ENCODE data around the gene PAPLN.
A peak's percentile ranks its signal among the peaks of the same experiment; 100 is the strongest.

The PAPLN gene

GRCh38 chr14:73227812-73228781 is 9.2 kb upstream of the PAPLN start:
- no peaks in the 10 kb centered on the region for H3K36me3 ChIP-seq (ENCODE audit: control insufficient read depth, insufficient read depth, low read length)
- no peak overlapping the region for H3K27ac ChIP-seq
- no peaks in the 10 kb centered on the region for H3K9me3 ChIP-seq (ENCODE audit: control insufficient read depth, low read length)
- H3K9ac ChIP-seq, result no peak overlapping the region
- no peak overlapping the region for H3K4me2 ChIP-seq (ENCODE audit: low read length)
- H3K4me3 ChIP-seq (ENCODE audit: low read depth, low read length), result no peak overlapping the region
- no peak for TF ChIP-seq CTCF (IDR thresholded peaks at IDR 0.05)
- no peaks in the 10 kb centered on the region for H3K27me3 ChIP-seq (ENCODE audit: control insufficient read depth, insufficient read depth, low read length)
- no peaks in the 10 kb centered on the region for H3K79me2 ChIP-seq
- H2AFZ ChIP-seq, result no peak overlapping the region
- no peaks in the 10 kb centered on the region for H3K4me1 ChIP-seq

- Histone ChIP-seq H2AFZ (no peak overlapping the region), H3K9me3 (ENCODE audit: control insufficient read depth, low read length) (no peaks in the 10 kb centered on the region), H3K9ac (no peak overlapping the region), H3K36me3 (ENCODE audit: control insufficient read depth, insufficient read depth, low read length) (no peaks in the 10 kb centered on the region), H3K4me2 (ENCODE audit: low read length) (no peak overlapping the region), H3K27ac (no peak overlapping the region), H3K4me3 (ENCODE audit: low read depth, low read length) (no peak overlapping the region), H3K4me1 (no peaks in the 10 kb centered on the region), H3K79me2 (no peaks in the 10 kb centered on the region), H3K27me3 (ENCODE audit: control insufficient read depth, insufficient read depth, low read length) (no peaks in the 10 kb centered on the region)
- TF ChIP-seq CTCF (IDR thresholded peaks at IDR 0.05), result no peak
These were observed 7.3 kb upstream of the PAPLN start for GRCh38 chr14:73230051-73230450.

- H3K27ac ChIP-seq, result no peak overlapping the region
- TF ChIP-seq CTCF (IDR thresholded peaks at IDR 0.05), result peak; percentile 14
- no peak overlapping the region for H2AFZ ChIP-seq
- no peaks in the 10 kb centered on the region for H3K27me3 ChIP-seq (ENCODE audit: control insufficient read depth, insufficient read depth, low read length)
- no peaks in the 10 kb centered on the region for H3K4me1 ChIP-seq
- no peaks in the 10 kb centered on the region for H3K9me3 ChIP-seq (ENCODE audit: control insufficient read depth, low read length)
- H3K4me2 ChIP-seq (ENCODE audit: low read length), result no peak overlapping the region
- no peak overlapping the region for H3K9ac ChIP-seq
- H3K4me3 ChIP-seq (ENCODE audit: low read depth, low read length), result no peak overlapping the region
- H3K79me2 ChIP-seq, result no peaks in the 10 kb centered on the region
- no peaks in the 10 kb centered on the region for H3K36me3 ChIP-seq (ENCODE audit: control insufficient read depth, insufficient read depth, low read length)
These were observed 5.1 kb upstream of the PAPLN start for GRCh38 chr14:73231981-73232851.

GRCh38 chr14:73232984-73233383 is 4.3 kb upstream of the PAPLN start:
- H3K79me2 ChIP-seq, result no peaks in the 10 kb centered on the region
- H3K4me3 ChIP-seq (ENCODE audit: low read depth, low read length), result no peak overlapping the region
- H3K4me2 ChIP-seq (ENCODE audit: low read length), result no peak overlapping the region
- no peaks in the 10 kb centered on the region for H3K36me3 ChIP-seq (ENCODE audit: control insufficient read depth, insufficient read depth, low read length)
- H3K4me1 ChIP-seq, result no peaks in the 10 kb centered on the region
- TF ChIP-seq CTCF (IDR thresholded peaks at IDR 0.05), result no peak
- H3K27ac ChIP-seq, result no peak overlapping the region
- no peak overlapping the region for H2AFZ ChIP-seq
- no peaks in the 10 kb centered on the region for H3K9me3 ChIP-seq (ENCODE audit: control insufficient read depth, low read length)
- no peaks in the 10 kb centered on the region for H3K27me3 ChIP-seq (ENCODE audit: control insufficient read depth, insufficient read depth, low read length)
- H3K9ac ChIP-seq, result no peak overlapping the region
